SU-DHL-6 (cell line): ENCODE measurements around the gene MICAL2.

ENCODE experiments used
- H2AFZ ChIP-seq: fragments of 200-600 bp; sonication (generic); 2 replicates; pipeline ENCODE4 v1.6.1; 2014; ENCODE audit warnings: low read depth, mild to moderate bottlenecking, moderate library complexity, mixed read lengths, antibody characterized with exemption, low read length; ENCODE audit not compliant: severe bottlenecking
- H3F3A ChIP-seq: fragments of 200-600 bp; shearing (Covaris generic); 2 replicates; pipeline ENCODE4 v1.6.0; 2016; ENCODE audit warnings: antibody characterized with exemption, mild to moderate bottlenecking; ENCODE audit not compliant: insufficient read depth
- H3K27ac ChIP-seq: fragments of 200-600 bp; sonication (generic); 2 replicates; pipeline ENCODE4 v1.5.1; 2016; ENCODE audit warnings: low read depth, mild to moderate bottlenecking, low read length, moderate library complexity, mixed read lengths
- H3K27me3 ChIP-seq: fragments of 200-600 bp; sonication (generic), shearing (Covaris generic); 2 replicates; pipeline ENCODE4 v1.6.0; 2014; ENCODE audit warnings: mild to moderate bottlenecking, low read length
- H3K36me3 ChIP-seq: fragments of 200-600 bp; sonication (generic); 2 replicates; pipeline ENCODE4 v1.6.1; 2014; ENCODE audit warnings: mild to moderate bottlenecking, low read length, mixed read lengths
- H3K4me2 ChIP-seq: fragments of 300-600, 200-600 bp; shearing (Covaris generic), sonication (generic); 2 replicates; pipeline ENCODE4 v1.6.0; 2014; ENCODE audit warnings: low read length, low read depth, mild to moderate bottlenecking; ENCODE audit not compliant: poor library complexity, severe bottlenecking
- H3K4me3 ChIP-seq: fragments of 200-600 bp; sonication (generic); 2 replicates; pipeline ENCODE4 v1.5.1; 2014; ENCODE audit warnings: antibody characterized with exemption, low read length, mild to moderate bottlenecking, mixed read lengths; ENCODE audit not compliant: insufficient read depth, poor library complexity, severe bottlenecking
- H3K79me2 ChIP-seq: fragments of 200-600 bp; sonication (generic); 2 replicates; pipeline ENCODE4 v1.6.1; 2014; ENCODE audit warnings: mild to moderate bottlenecking, low read length, moderate library complexity; ENCODE audit not compliant: insufficient read depth
- H3K9ac ChIP-seq: fragments of 200-600 bp; sonication (generic); 2 replicates; pipeline ENCODE4 v1.7.0; 2014; ENCODE audit warnings: mild to moderate bottlenecking, low read length
- H3K9me2 ChIP-seq: fragments of 200-600 bp; sonication (generic); replicated peaks from 2 replicates; pipeline ENCODE4 v1.6.1; 2014; ENCODE audit warnings: low read length; ENCODE audit not compliant: insufficient read depth
- H3K9me3 ChIP-seq: fragments of 200-600 bp; sonication (generic); 2 replicates; pipeline ENCODE4 v1.6.1; 2014; ENCODE audit warnings: low read length, mixed read lengths; ENCODE audit not compliant: insufficient read depth
- H4K20me1 ChIP-seq: fragments of 200-600 bp; sonication (generic); 2 replicates; pipeline ENCODE4 v1.6.1; 2014; ENCODE audit warnings: low read depth, mild to moderate bottlenecking, antibody characterized with exemption, low read length, moderate library complexity, mixed read lengths
- EZH2phosphoT487 ChIP-seq: fragments of 200-600 bp; sonication (generic), shearing (Covaris generic); conservative IDR thresholded peaks from 2 replicates; pipeline ENCODE4 v1.6.1; 2018; ENCODE audit warnings: mild to moderate bottlenecking, antibody characterized with exemption, low read length, moderate library complexity, mixed read lengths
- TF ChIP-seq, protein P1 (sequence below): fragments of 200-600 bp; sonication (generic); IDR thresholded peaks from one replicate; pipeline ENCODE4 v1.5.1; 2017; ENCODE audit warnings: antibody characterized with exemption, mild to moderate bottlenecking, low read length, moderate library complexity; ENCODE audit not compliant: insufficient read depth, poor library complexity, severe bottlenecking

The MICAL2 gene

DNA sequence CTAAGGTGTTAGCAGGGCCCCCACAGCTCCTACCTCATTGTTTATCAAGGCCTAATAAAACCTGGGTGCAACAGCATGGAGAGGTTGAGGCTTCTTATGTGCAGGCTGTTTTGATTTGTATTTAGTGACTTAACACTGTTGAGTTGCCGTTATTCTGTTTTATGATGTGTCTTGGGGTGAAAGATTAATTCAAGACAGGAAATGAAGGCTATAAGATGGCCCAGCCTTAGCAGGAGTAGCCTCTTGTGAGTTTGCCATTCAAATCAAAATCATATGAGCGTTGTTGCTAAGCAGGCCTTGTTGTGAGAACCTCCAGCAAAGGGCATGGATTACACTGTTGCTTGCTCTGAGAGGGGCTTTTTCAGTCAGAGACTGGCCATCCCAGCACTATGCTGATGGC, 31.8 kb downstream of the MICAL2 start:
- no peaks in the 10 kb centered on the region for H3K27me3 ChIP-seq
- H3K36me3 ChIP-seq: no peaks in the 10 kb centered on the region
- H3K27ac ChIP-seq: no peak overlapping the region
- H2AFZ ChIP-seq: no peak overlapping the region
- no peaks in the 10 kb centered on the region for H4K20me1 ChIP-seq
- no peaks in the 10 kb centered on the region for H3K9me2 ChIP-seq
- H3K79me2 ChIP-seq: no peaks in the 10 kb centered on the region
- no peaks in the 10 kb centered on the region for H3F3A ChIP-seq
- no peak overlapping the region for H3K4me3 ChIP-seq
- H3K9me3 ChIP-seq: no peaks in the 10 kb centered on the region
- H3K9ac ChIP-seq: no peak overlapping the region
- H3K4me2 ChIP-seq: no peak overlapping the region
- TF ChIP-seq, protein P1, sequence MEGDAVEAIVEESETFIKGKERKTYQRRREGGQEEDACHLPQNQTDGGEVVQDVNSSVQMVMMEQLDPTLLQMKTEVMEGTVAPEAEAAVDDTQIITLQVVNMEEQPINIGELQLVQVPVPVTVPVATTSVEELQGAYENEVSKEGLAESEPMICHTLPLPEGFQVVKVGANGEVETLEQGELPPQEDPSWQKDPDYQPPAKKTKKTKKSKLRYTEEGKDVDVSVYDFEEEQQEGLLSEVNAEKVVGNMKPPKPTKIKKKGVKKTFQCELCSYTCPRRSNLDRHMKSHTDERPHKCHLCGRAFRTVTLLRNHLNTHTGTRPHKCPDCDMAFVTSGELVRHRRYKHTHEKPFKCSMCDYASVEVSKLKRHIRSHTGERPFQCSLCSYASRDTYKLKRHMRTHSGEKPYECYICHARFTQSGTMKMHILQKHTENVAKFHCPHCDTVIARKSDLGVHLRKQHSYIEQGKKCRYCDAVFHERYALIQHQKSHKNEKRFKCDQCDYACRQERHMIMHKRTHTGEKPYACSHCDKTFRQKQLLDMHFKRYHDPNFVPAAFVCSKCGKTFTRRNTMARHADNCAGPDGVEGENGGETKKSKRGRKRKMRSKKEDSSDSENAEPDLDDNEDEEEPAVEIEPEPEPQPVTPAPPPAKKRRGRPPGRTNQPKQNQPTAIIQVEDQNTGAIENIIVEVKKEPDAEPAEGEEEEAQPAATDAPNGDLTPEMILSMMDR: no peak
- TF ChIP-seq EZH2phosphoT487: no peak

DNA sequence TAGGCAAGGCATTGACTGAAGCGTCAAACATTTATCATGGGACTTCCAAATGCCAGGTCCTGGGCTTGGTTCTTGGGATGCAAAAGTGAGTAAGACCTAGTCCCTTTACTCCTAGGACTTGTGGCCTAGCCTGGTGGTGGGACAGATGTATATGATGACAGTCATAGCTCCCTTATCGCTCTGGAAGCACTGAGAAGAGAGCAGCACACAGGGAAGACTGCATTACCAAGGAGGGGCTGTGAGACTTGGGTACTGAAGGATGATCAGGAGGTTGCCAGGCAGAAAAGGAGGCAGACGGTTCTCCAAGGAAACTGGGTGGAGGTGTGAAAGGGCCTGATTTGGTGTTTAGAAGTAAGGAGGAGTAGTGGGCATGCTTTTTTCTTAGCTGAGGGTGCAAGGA, 32.5 kb downstream of the MICAL2 start:
- Histone ChIP-seq H3F3A (no peaks in the 10 kb centered on the region), H4K20me1 (no peaks in the 10 kb centered on the region), H3K4me3 (no peak overlapping the region), H3K79me2 (no peaks in the 10 kb centered on the region), H3K36me3 (no peaks in the 10 kb centered on the region), H3K9ac (no peak overlapping the region), H3K9me2 (no peaks in the 10 kb centered on the region), H3K9me3 (no peaks in the 10 kb centered on the region), H3K4me2 (no peak overlapping the region), H3K27ac (no peak overlapping the region), H3K27me3 (no peaks in the 10 kb centered on the region), H2AFZ (no peak overlapping the region)
- TF ChIP-seq EZH2phosphoT487: no peak
- TF ChIP-seq, protein P1: no peak

DNA sequence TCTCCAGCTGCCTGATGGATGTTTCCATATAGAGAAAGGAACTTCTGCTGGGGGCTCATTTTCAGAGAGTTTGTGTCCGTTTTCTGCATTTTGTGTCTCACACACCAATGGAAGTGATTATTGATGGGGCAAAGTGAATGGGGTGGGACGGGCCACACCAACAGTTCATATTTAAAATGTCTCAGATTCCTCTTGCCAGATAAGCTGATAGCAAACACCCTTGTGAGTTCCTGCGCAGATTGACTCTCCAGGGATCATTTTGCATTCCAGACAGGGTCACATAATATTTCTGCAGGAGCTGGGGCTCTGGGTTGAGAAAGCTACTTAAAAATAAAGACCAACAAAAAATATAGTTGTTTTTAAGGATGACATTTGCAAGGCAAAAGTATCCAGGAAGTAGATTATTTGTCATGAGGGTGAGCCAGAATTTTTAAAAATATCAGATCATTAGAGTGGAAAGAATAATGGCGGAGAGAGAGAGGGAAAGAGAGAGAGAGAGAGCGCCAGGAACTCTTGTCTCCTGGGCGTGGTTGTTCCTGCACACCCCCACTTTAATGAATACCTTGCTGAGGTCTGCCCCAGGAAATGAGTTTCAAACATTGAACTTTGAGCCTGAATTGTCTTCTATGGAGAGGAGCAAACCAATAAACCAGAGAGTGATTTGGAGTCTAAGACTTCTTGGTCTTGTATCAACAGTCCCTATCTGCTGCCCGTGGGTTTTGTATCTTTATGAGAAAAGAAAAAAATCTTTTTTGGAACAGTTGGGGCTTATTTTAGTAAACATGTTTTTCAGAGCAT, 33.3 kb downstream of the MICAL2 start:
- Histone ChIP-seq H3K4me3 (no peak overlapping the region), H3K27me3 (no peaks in the 10 kb centered on the region), H3K79me2 (no peaks in the 10 kb centered on the region), H3K9ac (no peak overlapping the region), H3K4me2 (no peak overlapping the region), H3K9me3 (no peaks in the 10 kb centered on the region), H3K36me3 (no peaks in the 10 kb centered on the region), H4K20me1 (no peaks in the 10 kb centered on the region), H3F3A (no peaks in the 10 kb centered on the region), H3K27ac (no peak overlapping the region), H3K9me2 (no peaks in the 10 kb centered on the region), H2AFZ (no peak overlapping the region)
- no peak for TF ChIP-seq EZH2phosphoT487
- TF ChIP-seq, protein P1: no peak
